ENCODE data around the gene EFNA2. TPM values are rescaled to one million over a fixed set of nuclear protein-coding genes. Genes with fewer than 3 reads are reported as not detected.

Gene EFNA2
- polyA plus RNA-seq, 2 of the 4 experiments (the other 2 are of a cell fraction), result 0.16 to 1.3 TPM

GRCh38 chr19:1349211-1349610, 63.5 kb downstream of the EFNA2 start:
- WGBS (ENCODE audit: missing lambda C conversion rate), result 79% methylated on average over 18 of the region's 18 CpGs

GRCh38 chr19:1350867-1351266, 65.2 kb downstream of the EFNA2 start:
- FAIRE-seq (no peak), DNase-seq (ENCODE audit: low read depth in 1 of 2, low spot score in 1 of 2) (no peak), ATAC-seq (no peak)
- Histone ChIP-seq H3K4me2 (no peak overlapping the region), H3K4me3 (no peak overlapping the region), H3K27ac (no peak overlapping the region), H3K9me3 (no peaks in the 10 kb centered on the region), H3K4me1 (peaks cover 7% of the 10 kb centered on the region)
- TF ChIP-seq JUNB (IDR thresholded peaks at IDR 0.05) (no peak), POLR2A (IDR thresholded peaks at IDR 0.05; ENCODE audit: low read length) (no peak), CEBPB (IDR thresholded peaks at IDR 0.05) (no peak), BCL3 (IDR thresholded peaks at IDR 0.05) (no peak), HOXA7 (CRISPR knock-in tag; IDR thresholded peaks at IDR 0.05) (no peak), MYC (IDR thresholded peaks at IDR 0.05; ENCODE audit: borderline replicate concordance, low read length) (no peak), MAFK (IDR thresholded peaks at IDR 0.05; ENCODE audit: partially characterized antibody) (no peak), ELK1 (IDR thresholded peaks at IDR 0.05; ENCODE audit: low read depth, low read length) (no peak), HES2 (IDR thresholded peaks at IDR 0.05) (no peak), REST (IDR thresholded peaks at IDR 0.05) (no peak)
- POLR2A ChIA-PET, result no interaction called here
- 69% methylated on average over 5 of the region's 5 CpGs for WGBS (ENCODE audit: missing lambda C conversion rate)
- CTCF ChIA-PET, result no interaction called here

More at GRCh38 chr19:1349211-1349610, 63.5 kb downstream of the EFNA2 start:
- ATAC-seq, result no peak
- DNase-seq (ENCODE audit: low read depth in 1 of 2, low spot score in 1 of 2), result no peak
- POLR2A ChIA-PET, result no interaction called here
- Histone ChIP-seq H3K27ac (no peak overlapping the region), H3K4me1 (peaks cover 3% of the 10 kb centered on the region; the same call in 2 of the 3 replicates), H3K4me3 (no peak overlapping the region), H3K4me2 (no peak overlapping the region), H3K9me3 (no peaks in the 10 kb centered on the region)
- CTCF ChIA-PET, result interaction anchor here (1.2 to 5.1 kb wide), 2 partner anchors 34 to 432 kb away, joined by 3 to 28 read pairs; no protein-coding TSS in a partner anchor
- TF ChIP-seq JUNB (IDR thresholded peaks at IDR 0.05) (no peak), ELK1 (IDR thresholded peaks at IDR 0.05; ENCODE audit: low read depth, low read length) (no peak), PHF8 (IDR thresholded peaks at IDR 0.05; ENCODE audit: borderline replicate concordance, low read depth) (no peak), EP300 (IDR thresholded peaks at IDR 0.05) (no peak), TP53 (CRISPR knock-in tag; IDR thresholded peaks at IDR 0.05) (no peak), MAZ (IDR thresholded peaks at IDR 0.05; ENCODE audit: borderline replicate concordance, low read depth, low read length) (no peak), HOXA7 (CRISPR knock-in tag; IDR thresholded peaks at IDR 0.05) (no peak), MAX (IDR thresholded peaks at IDR 0.05) (no peak), HOXB13 (CRISPR knock-in tag; IDR thresholded peaks at IDR 0.05; ENCODE audit: low read depth) (no peak), NR3C1 (IDR thresholded peaks at IDR 0.05) (no peak), JUN (IDR thresholded peaks at IDR 0.05) (no peak), TFCP2L1 (CRISPR knock-in tag; IDR thresholded peaks at IDR 0.05) (no peak), CTCF (IDR thresholded peaks at IDR 0.05) (no peak)
- FAIRE-seq, result no peak

Measured in A549 (cell line).